ENCODE measurements around the gene EPHA4. TPM values are rescaled to one million over a fixed set of nuclear protein-coding genes. Genes with fewer than 3 reads are reported as not detected.

The EPHA4 gene
- total and polyA plus RNA-seq, 12 donors: 3.4 to 51.3 (median 18.6) TPM

GRCh38 chr2:221460136-221460535 lies 112.0 kb downstream of the EPHA4 start:
- TF ChIP-seq CTCF (IDR thresholded peaks at IDR 0.05): no peak
- ATAC-seq (no peak), DNase-seq (no peak)
- Histone ChIP-seq H3K27ac (no peak overlapping the region), H3K9me3 (no peaks in the 10 kb centered on the region), H3K4me3 (no peak overlapping the region), H3K27me3 (no peaks in the 10 kb centered on the region), H3K4me1 (peaks cover 0 to 18% (median 5%) of the 10 kb centered on the region in 9 donors), H3K36me3 (peaks cover 0 to 20% (median 0%) of the 10 kb centered on the region in 9 donors)
- intact Hi-C loops (cut with DNase I): no loop called here
- WGBS, 2 donors: 74 to 94% methylated on average over 2 of the region's 2 CpGs

- TF ChIP-seq CTCF (IDR thresholded peaks at IDR 0.05): no peak
- Histone ChIP-seq H3K4me3 (no peak overlapping the region), H3K36me3 (peaks cover 0 to 36% (median 0%) of the 10 kb centered on the region in 9 donors), H3K9me3 (no peaks in the 10 kb centered on the region), H3K27ac (no peak overlapping the region), H3K27me3 (no peaks in the 10 kb centered on the region), H3K4me1 (peaks cover 0 to 10% (median 0%) of the 10 kb centered on the region in 9 donors)
- peak in 1 of 8 donors; percentile 53 for ATAC-seq
- DNase-seq: no peak
- 74 to 82% methylated on average over 5 of the region's 5 CpGs for WGBS, 2 donors
- intact Hi-C loops (cut with DNase I): no loop called here
Observed at GRCh38 chr2:221458578-221458977, 113.5 kb downstream of the EPHA4 start.

GRCh38 chr2:221455214-221455613 lies 116.9 kb downstream of the EPHA4 start:
- Histone ChIP-seq H3K4me1 (peaks cover 0 to 10% (median 0%) of the 10 kb centered on the region in 9 donors), H3K9me3 (no peaks in the 10 kb centered on the region), H3K36me3 (peaks cover 0 to 54% (median 0%) of the 10 kb centered on the region in 9 donors), H3K4me3 (no peak overlapping the region), H3K27me3 (no peaks in the 10 kb centered on the region), H3K27ac (no peak overlapping the region)
- 60 to 63% methylated on average over 6 of the region's 6 CpGs for WGBS, 2 donors
- no peak for TF ChIP-seq CTCF (IDR thresholded peaks at IDR 0.05)
- DNase-seq (no peak), ATAC-seq (peak in 4 of 8 donors; percentile 50 to 79 (median 62))
- intact Hi-C loops (cut with DNase I): no loop called here

GRCh38 chr2:221454459-221455105 lies 117.5 kb downstream of the EPHA4 start:
- no peak overlapping the region for H3K27ac ChIP-seq
- H3K36me3 ChIP-seq: peaks cover 0 to 54% (median 0%) of the 10 kb centered on the region in 9 donors
- no peak for TF ChIP-seq CTCF (IDR thresholded peaks at IDR 0.05)
- peaks cover 0 to 7% (median 0%) of the 10 kb centered on the region in 9 donors for H3K4me1 ChIP-seq
- WGBS, 2 donors: 88 to 90% methylated on average over 3 of the region's 3 CpGs
- H3K4me3 ChIP-seq: no peak overlapping the region
- no peak for ATAC-seq
- no peak for DNase-seq
- no peaks in the 10 kb centered on the region for H3K9me3 ChIP-seq
- H3K27me3 ChIP-seq: no peaks in the 10 kb centered on the region
- intact Hi-C loops (cut with DNase I): no loop called here
